Articular chondrocyte of knee joint (primary cell): ENCODE measurements around the gene SLC16A1. TPM values are rescaled to one million over a fixed set of nuclear protein-coding genes. Genes with fewer than 3 reads are reported as not detected.

Source experiments
- small RNA-seq: library from RNA; depleted of rRNA; stranded (forward); fragments of <200 nt; gene quantifications from one replicate; pipeline ENCODE3, GENCODE V24; 2012
- total RNA-seq: library from RNA; depleted of rRNA; stranded (reverse); fragments of >200 nt; gene quantifications from 2 replicates; pipeline ENCODE4 v1.2.3, GENCODE V29; 2012

SLC16A1 gene
- total RNA-seq = 103 and 132 TPM in 2 replicates

GRCh38 chr1:112955773-112956543 is at the start of gene SLC16A1:
TSS of gene SLC16A1 (minus strand) at chr1:112956196. CDS start at chr1:112929308, 26,888 bp downstream.

Small RNAs within 50 kb of the gene (small RNA-seq; reads per million reads assigned to genes)
- not detected for gene AL390729.2

Other genes starting within 250 kb of the SLC16A1 start
- 327 and 336 TPM in 2 replicates for gene RHOC, start 249.1 kb downstream of the SLC16A1 start, total RNA-seq
- 0.65 and 0.78 TPM in 2 replicates for gene PPM1J, start 240.9 kb downstream of the SLC16A1 start, total RNA-seq
- gene LRIG2, start 117.0 kb upstream of the SLC16A1 start, total RNA-seq = 19.5 and 20.4 TPM in 2 replicates